Middle frontal gyrus (tissue), 1 donor: Measurements from ENCODE around the gene HTR1A.

Experiments
- DNase-seq: peaks from one replicate; pipeline ENCODE4 v3.0.0-alpha.2; 2015; ENCODE audit warnings: low spot score; ENCODE audit errors: extremely low spot score

The HTR1A gene

GRCh38 chr5:63962279-63962678 is at the start of gene HTR1A:
TSS of gene HTR1A (minus strand) at chr5:63962445. CDS start at chr5:63961719, 726 bp downstream.
- DNase-seq = no peak

GRCh38 chr5:64003966-64004365 is 41.7 kb upstream of the HTR1A start:
- no peak for DNase-seq

- DNase-seq = peak; percentile 27
These were observed 37.9 kb upstream of the HTR1A start for GRCh38 chr5:64000096-64000495.

- DNase-seq = no peak
These were observed 24.8 kb upstream of the HTR1A start for GRCh38 chr5:63987053-63987452.

- no peak for DNase-seq
These were observed 19.6 kb upstream of the HTR1A start for GRCh38 chr5:63981864-63982263.

- DNase-seq = no peak
These were observed 1.7 kb upstream of the HTR1A start for GRCh38 chr5:63963926-63964325.

GRCh38 chr5:63963080-63963735 is 963 bp upstream of the HTR1A start:
- DNase-seq = peak; percentile 75

- no peak for DNase-seq
These were observed 565 bp downstream of the HTR1A start for GRCh38 chr5:63961598-63962161.

- no peak for DNase-seq
These were observed 1.1 kb downstream of the HTR1A start for GRCh38 chr5:63961125-63961597.

GRCh38 chr5:63960646-63961045 is 1.6 kb downstream of the HTR1A start:
- DNase-seq = no peak

- peak; percentile 59 for DNase-seq
These were observed 2.9 kb downstream of the HTR1A start for GRCh38 chr5:63959177-63959982.

GRCh38 chr5:63958654-63959053 is 3.6 kb downstream of the HTR1A start:
- no peak for DNase-seq

- no peak for DNase-seq
These were observed 4.6 kb downstream of the HTR1A start for GRCh38 chr5:63957617-63958016.

GRCh38 chr5:63953217-63953616 is 9.0 kb downstream of the HTR1A start:
- no peak for DNase-seq

- no peak for DNase-seq
These were observed 27.1 kb downstream of the HTR1A start for GRCh38 chr5:63935103-63935502.

- no peak for DNase-seq
These were observed 30.4 kb downstream of the HTR1A start for GRCh38 chr5:63931836-63932235.

- no peak for DNase-seq
These were observed 33.8 kb downstream of the HTR1A start for GRCh38 chr5:63928451-63928850.

GRCh38 chr5:63923914-63924313 is 38.3 kb downstream of the HTR1A start:
- DNase-seq = no peak

GRCh38 chr5:63919763-63920478 is 42.3 kb downstream of the HTR1A start:
- no peak for DNase-seq

GRCh38 chr5:63916786-63917185 is 45.5 kb downstream of the HTR1A start:
- no peak for DNase-seq

- no peak for DNase-seq
These were observed 50.4 kb downstream of the HTR1A start for GRCh38 chr5:63911871-63912270.
